GM21526 (cell line): Measurements from ENCODE around the gene AK9.
"Not testable (repeated sequence)": the region's sequence is repeated elsewhere in the genome, so short reads cannot be mapped to it uniquely, and the experiment has no call there.

Source experiments
- ATAC-seq: cut with Tn5 transposase; IDR thresholded peaks from one replicate; pipeline ENCODE4 v1.9.1; 2021; ENCODE audit warnings: moderate library complexity; ENCODE audit not compliant: unreplicated experiment, low FRiP score

Gene AK9

DNA sequence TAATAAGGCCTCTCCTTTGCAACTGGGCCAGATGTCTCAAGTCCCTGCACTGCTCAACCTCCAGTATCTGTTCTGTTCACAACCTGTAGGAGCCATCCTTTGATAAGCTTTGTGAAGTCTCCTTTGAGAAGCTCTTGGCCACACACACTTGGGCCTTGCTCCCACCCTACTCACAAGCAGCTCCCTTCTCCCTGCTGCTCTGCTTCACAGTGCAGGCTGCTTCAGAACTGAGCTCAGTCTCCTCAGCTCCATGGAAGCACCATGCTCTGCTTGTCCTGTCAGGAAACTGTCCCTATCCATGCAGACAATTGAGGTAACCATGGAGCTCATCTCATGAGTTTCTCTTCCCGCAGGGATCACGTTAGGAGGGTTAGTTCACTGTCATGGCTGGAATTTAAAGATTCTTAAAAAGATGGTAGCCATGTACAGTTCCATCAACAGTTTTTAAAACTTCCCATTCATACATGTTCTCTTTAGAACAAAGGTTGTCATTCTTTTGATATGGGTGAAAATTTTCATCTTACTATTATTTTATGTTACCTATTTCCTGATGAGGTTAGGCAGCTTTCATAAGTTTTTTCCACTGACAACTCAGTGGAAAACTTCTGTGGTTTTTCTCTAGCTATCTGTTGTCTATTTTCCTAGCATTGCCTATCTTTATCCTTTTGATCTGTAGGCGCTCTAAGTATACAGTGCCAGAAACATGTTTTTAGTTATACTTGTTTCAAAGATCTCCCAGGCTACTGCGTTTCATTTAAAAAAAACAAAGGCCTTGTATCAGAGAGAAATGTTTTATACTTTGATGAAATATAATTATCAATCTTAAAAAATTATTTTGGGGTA is 62.6 kb downstream of the AK9 start:
- no peak for ATAC-seq

DNA sequence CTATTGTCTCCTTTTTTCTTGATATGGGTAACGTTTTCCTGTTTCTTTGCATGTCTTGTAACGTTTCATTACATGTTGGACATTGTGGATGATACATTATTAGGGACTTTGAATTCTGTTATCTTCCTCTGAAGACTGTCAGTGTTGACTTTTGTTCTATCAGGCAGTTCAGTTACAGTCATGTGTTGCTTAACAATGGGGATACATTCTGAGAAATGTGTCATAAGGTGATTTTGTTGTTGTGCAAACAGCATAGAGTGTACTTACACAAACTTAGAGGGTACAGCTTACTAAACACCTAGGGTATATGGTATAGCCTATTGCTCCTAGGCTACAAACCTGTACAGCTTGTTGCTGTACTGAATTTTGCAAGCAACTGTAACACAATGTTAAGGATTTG is 64.7 kb downstream of the AK9 start:
- ATAC-seq = no peak

DNA sequence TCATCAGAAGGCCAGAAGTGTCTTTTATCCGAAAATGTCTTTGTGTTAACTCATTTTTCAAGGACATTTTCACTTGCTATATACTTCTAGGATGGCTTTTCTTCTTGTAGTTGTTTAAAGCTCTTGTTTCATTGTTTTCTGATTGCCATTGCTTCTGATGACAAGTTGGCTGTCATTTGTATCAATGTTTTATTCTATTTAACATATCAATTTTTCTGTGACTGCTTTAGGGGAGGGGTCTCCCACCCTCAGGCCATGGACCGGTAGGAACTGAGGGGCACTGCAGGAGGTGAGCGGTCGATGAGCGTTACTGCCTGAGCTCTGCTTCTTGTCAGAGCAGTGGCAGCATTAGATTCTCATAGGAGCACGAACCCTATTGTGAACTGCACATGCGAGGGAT is 65.8 kb downstream of the AK9 start:
- ATAC-seq = no peak

DNA sequence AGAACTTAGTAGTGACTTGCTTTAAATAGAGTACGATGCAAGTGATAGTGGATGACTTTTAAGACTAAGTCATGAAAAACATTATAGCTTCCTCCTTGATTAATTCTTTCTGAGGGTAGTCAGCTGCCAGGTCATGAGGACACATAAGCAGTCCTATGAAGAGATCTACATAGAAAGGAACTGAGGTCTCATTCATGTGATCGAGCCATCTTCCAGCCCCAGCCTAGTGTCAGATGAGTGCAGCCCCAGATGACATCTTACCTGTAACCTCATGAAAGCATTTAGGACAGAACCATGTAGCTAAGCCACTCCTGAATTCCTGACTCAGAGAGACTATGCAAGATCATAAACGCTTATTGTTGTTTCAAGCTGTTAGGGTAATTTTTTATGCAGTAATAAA is 67.7 kb downstream of the AK9 start:
- no peak for ATAC-seq

DNA sequence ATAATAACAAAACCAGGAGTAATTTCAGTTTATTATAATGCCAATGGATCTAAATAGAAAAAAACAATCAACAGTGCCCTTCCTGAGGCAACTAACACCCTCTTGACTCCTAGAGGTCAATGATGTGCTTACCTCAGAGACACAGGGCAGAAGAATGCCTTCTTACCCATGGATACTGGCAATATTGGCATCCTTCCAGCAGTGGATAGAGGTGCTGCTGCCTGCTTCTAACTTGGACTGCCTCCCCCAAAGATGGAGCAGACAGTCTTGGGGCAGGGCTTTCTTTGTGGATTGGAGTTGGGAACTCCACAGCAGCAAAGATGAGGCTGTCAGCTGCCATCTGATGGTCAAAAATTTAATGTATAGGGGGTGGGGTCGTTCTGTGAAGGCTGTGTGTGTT is 78.7 kb downstream of the AK9 start:
- ATAC-seq = no peak

DNA sequence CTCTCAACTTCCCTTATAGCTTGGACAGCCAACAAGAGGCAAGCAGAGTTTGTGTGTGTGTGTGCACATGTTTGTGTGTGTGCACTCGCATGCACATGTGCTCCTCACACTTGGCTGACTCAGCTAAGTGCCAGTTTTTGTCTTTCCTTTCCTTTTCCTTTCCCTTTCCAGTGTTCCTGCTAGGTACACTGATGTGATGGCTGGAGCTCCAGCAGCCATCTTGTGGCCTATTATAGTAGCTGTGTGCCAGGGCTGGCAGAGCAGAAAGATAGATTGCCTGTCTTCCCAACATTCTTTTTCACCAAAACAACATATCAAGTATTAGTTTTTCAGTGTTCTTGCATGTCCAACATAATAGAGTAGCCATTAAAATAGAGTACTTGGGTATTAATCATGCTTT is 79.5 kb downstream of the AK9 start:
- no peak for ATAC-seq

DNA sequence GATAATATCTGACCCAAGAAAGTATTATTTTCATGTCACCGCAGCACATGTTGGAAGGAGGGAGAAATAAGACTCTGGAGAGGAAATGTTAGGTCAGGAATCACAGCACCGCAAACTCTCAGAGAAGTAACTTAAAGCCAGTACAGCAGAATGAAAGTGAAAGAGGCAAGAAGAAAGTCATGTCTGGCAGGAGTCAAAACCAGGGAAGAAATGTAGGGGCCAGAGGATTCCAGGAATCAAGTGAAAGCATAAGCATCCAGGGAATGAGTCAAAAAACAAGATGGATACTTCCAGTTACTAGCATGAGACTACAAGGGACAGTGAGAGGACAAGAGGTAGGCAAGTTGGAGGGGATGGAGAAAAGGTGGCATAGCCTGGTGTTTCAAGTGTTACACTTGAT is 80.4 kb downstream of the AK9 start:
- no peak for ATAC-seq

DNA sequence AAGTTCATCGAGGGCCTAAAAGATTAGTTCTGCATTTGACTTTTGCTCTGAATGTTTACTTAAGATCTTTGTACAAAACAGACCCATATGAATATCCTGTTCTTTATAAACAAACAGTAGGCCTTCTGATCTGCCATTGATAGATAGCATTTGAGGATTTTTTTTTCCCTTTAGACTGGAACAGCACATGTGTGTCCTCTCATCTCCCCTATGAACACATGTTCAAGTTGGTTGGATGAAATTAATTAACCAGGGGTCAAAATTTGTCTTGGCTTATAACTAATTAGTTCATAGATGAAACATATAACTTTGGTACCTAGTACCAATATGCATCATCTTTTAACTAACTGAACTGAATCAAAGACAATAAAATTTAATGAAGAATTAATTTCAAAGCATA is 81.3 kb downstream of the AK9 start:
- ATAC-seq = no peak

DNA sequence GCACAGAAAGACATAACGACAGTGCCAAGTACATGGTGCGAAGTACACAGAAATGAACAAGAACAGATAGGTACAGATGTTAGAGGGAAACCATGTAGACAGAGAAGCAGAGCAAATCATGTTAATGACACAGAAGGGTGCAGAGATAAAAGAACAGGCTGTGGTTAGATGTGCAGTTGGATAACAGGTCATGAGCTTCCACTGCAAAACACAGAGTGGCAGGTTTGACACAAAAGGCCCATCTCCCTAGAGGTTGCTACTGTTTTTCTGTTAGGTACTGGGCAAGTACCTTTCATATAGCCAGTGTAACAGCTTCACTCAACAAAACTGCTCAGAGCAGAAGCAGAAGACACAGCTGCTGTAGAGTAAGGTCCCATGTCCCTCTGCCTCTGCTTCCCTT is 84.6 kb downstream of the AK9 start:
- ATAC-seq = no peak

DNA sequence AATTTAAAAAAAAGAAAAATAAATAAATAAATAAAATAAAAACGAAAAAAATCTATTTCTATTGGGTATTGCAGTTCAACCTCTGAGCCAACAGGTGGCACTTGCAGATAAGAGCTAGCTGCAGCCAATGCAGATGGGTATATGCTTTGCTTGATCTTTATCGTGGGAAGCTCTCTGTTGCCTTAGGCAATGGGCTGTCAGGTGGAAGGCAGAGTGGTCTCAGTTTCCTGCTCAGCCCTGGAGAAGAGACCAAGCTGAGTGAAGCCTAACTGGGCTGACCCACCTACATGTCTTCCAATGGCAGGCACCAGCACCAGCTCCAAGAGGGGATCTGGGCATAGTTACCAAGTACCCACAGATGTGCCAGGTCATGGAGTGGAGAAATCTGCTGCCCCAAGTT is 95.0 kb downstream of the AK9 start:
- no peak for ATAC-seq

DNA sequence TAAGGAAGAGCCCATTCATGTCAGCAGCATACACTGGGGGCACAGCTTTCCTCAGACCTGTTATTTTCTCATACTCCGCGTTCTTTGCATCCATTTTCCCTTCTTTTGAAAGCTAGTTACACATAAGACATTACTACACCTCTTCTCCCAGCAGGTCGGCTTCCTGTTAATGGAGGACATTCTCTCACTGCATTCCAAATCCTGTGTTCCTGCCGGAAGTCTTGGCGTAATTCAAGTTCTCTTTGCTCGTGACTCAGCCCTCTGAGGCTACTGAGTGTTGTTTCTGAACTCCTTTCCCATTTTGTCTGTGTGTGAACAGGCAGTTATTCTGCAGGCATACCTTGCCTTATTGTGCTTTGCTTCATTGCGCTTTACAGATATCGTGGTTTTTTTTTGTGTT is 110.5 kb downstream of the AK9 start:
- ATAC-seq = no peak

DNA sequence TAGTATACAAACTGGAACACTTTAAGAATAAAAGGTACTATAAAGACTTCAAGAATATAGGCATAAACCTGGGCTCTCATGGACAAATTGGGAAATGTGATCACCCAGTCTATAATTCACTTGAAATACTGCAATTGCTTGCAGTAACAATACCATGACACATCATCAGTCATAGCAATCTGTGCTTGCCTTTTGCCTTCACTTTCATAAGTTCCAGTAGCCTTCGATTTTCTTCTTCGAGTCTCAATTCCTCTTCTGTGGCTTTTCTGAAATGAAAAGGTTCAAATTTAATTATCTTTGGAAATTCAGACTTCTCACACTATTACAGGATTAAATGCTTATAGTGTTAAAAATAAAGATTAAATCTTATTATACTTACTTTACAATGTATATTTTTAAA is 111.6 kb downstream of the AK9 start:
- ATAC-seq = peak; percentile 85

DNA sequence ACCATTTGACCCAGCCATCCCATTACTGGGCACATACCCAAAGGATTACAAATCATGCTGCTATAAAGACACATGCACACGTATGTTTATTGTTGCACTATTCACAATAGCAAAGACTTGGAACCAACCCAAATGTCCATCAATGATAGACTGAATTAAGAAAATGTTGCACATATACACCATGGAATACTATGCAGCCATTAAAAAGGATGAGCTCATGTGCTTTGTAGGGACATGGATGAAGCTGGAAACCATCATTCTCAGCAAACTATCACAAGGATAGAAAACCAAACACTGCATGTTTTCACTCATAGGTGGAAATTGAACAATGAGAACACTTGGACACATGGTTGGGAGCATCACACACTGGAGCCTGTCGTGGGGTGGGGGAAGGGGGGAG is 121.1 kb downstream of the AK9 start:
- ATAC-seq = not testable (repeated sequence)

DNA sequence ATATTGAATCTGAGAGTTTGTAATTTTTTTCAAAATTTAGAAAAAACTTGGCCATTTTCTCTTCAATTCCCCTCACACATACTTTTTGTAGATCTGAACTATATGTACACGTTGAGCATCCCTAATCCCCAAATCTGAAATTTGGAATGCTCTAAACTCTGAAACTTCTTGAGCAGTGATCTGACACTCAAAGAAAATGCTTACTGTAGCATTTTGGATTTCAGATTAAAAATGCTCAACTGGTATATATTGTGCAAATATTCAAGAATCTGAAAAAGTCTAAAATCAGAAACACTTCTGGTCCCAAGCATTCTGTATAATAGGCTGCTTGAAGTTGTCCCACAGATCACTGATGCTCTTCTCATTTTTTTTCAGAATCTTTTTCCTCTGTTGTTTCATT is 129.2 kb downstream of the AK9 start:
- ATAC-seq = no peak

DNA sequence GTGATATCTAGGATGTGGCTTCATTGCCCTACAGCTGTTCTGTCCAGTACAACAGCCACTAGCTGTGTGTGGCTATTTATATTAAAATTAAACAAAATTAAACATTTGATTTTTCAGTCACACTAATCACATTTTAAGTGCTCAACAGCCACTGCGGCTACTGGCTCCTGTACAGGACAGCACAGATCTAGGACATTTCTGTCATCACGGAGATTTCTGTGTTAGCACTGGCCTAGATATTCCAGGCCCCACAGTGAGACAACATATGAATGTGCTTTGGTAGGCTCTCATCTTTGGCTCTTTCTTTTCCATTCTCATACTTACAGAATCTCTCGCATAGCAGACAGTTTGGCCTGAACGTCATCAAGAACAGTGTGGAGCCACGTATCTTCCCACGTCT is 159.6 kb downstream of the AK9 start:
- ATAC-seq = no peak

DNA sequence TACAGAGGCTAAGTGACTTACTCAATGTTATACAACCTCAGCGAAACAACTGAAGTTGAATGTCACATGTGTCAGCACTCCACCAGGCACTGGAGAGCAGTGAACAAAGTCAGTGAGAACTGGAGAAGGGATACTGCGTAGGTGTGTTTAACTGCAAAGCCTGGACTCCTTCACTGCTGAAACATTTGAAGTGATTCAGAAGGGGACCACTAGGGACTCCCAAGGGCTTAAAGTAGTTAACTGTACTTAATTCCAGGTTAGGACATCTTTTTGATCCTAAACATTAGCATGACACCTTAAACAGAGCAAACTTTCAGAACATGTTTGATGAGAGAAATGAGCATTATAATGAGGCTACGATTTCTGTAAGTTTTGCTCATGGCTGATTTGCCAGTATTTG is 163.0 kb downstream of the AK9 start:
- no peak for ATAC-seq

DNA sequence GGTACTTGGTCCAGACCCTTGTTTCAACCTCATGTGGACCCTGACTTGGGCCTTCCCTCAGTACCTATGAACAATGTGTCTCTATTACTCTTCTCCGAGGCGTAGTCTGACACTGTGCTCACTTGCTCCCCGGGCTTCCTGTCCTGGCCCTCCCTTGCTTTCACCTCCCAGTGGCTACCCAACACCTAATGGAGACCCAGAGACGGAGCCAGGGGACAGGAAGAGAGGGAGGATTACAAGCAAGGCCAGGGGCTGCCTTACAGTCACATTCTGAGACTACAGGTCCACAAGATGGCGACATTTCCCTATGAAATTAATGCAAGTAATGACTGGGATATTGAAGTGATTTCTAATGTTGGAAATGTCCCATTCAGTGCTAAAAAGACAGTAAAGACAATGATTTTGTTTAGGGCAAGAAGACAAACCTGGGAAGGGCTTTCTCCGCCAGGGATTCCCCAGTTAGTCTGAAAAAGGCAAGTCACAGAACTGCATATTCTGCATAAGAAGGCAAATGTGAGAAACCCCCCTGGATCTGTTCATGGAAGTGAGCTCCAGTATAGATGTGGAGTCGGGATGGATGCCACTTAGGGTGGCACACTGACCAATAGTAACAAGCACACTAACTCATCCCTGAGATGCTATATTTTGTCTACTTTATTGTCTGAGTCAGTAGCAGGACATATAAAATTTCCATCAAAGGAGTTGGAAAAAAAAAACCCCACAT is 163.9 kb downstream of the AK9 start:
- no peak for ATAC-seq

DNA sequence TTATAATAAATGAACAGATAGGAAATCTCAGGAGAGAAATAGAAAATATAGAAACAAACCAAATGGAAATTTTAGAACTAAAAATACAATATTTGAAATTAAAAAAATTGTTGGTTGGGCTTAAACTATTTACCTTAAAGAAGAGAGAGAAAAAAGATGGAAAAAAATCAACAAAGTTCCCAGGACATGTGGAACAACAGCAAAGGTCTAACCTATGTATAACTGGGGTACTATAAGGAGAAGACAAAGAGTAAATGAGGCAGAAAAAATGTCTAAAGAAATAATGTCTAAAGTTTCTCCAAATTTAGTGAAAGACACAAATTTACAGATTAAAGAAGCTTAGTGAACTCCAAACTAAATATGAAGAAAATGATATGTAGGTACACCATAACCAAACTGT is 166.9 kb downstream of the AK9 start:
- no peak for ATAC-seq

DNA sequence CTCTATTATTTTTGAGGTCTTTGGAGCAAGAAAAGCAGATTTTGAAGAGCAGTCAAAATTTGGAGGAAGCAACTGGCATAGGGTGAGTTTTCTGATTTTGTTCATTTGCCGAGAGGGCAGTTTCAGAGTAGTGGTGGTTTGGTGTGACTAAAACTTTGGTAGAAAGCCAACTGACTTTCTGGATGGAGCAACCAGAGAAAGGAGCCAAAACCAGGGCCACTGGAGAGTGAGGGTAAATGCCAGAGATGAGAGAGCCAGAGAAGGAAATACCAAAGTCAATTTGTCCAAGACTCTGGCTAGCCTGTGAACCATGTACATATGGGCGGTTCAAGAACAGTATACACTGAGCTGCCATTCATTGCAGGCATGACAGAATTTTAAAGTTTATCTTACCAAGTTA is 167.5 kb downstream of the AK9 start:
- no peak for ATAC-seq

DNA sequence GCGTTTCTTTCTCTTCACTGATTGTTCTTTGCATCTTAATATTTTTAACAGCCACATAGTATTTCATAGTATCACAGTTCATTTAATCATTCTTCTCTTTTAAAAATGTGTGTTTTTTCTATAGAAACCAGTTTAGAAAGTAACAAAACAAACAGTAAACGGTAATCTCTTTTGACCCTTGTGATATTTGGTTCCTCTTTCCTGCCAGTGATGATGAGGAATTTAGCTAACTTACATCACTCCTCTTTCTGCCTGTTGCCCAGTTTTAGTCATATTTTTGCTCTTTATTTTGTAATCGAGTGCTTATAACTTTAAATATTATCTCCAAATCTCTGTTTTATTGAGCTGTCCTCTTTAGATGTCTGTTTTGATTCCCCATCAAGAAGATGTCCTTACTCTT is 169.9 kb downstream of the AK9 start:
- no peak for ATAC-seq

DNA sequence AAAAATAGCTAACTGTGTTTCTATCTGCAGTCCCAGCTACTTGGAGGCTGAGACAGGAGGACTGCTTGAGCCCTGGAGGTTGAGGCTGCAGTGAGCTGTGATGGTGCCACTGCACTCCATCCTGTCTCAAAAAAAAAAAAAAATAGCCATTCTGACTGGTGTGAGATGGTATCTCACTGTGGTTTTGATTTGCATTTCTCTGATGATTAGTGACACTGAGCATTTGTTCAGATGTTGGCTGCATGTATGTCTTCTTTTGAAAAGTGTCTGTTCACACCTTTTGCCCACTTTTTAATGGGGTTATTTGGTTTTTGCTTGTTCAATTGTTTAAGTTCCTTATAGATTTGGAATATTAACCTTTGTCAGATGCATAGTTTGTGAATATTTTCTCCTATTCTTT is 171.4 kb downstream of the AK9 start:
- ATAC-seq = not testable (repeated sequence)

DNA sequence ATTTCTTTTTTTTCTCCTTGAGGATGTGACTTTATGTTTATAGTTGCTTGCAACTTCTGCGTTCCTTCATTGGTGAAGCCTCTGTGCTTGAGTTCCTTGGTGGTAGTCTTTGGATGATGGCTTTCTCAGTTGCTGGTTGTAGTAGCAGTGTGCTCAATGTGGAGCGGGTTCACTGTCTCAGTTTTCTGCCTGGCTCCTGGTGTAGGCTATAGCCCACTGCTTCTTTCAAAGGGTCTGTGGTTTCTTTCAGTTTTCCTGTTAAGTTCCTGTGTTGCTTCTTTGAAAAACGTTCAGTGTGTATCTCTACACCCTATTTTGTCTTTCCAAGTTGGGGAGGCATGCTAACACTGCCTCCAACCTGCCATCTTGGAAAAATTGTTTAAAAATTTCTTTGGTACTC is 174.1 kb downstream of the AK9 start:
- ATAC-seq = no peak
